OCI-LY3 (cell line): ENCODE data around the gene HMX3.

Experiments used
- H2AFZ ChIP-seq: fragments of 200-600, 300-600 bp; shearing (Covaris generic); 2 replicates; pipeline ENCODE4 v1.6.0; 2014; ENCODE audit warnings: antibody characterized with exemption, low read depth, low read length
- H3K27ac ChIP-seq: fragments of 200-600, 300-600 bp; sonication (generic); 2 replicates; pipeline ENCODE4 v1.5.1; 2014; ENCODE audit warnings: mild to moderate bottlenecking, low read length, moderate library complexity, mixed read lengths
- H3K27me3 ChIP-seq: fragments of 200-600, 300-600 bp; sonication (generic); 2 replicates; pipeline ENCODE4 v1.6.1; 2014; ENCODE audit warnings: low read depth, low read length, mixed read lengths
- H3K36me3 ChIP-seq: fragments of 200-600, 300-600 bp; sonication (generic); replicated peaks from 2 replicates; pipeline ENCODE3; 2014; ENCODE audit warnings: low read depth, low read length, mixed read lengths
- H3K4me1 ChIP-seq: fragments of 300-600, 200-600 bp; sonication (generic); 2 replicates; pipeline ENCODE4 v1.6.1; 2014; ENCODE audit warnings: low read length, mixed read lengths
- H3K4me2 ChIP-seq: fragments of 200-600, 300-600 bp; sonication (generic); 2 replicates; pipeline ENCODE4 v1.6.1; 2014; ENCODE audit warnings: low read length, mixed read lengths
- H3K4me3 ChIP-seq: fragments of 300-600, 200-600 bp; sonication (generic); 2 replicates; pipeline ENCODE4 v1.5.1; 2014; ENCODE audit warnings: antibody characterized with exemption, mild to moderate bottlenecking, low read length, moderate library complexity
- H3K79me2 ChIP-seq: fragments of 300-600, 200-600 bp; shearing (Covaris generic); 2 replicates; pipeline ENCODE4 v1.6.1; 2014; ENCODE audit warnings: mild to moderate bottlenecking, low read length, mixed read lengths
- H3K9ac ChIP-seq: fragments of 300-600, 200-600 bp; shearing (Covaris generic); 2 replicates; pipeline ENCODE4 v1.6.0; 2014; ENCODE audit warnings: mild to moderate bottlenecking, low read length, moderate library complexity
- H3K9me3 ChIP-seq: fragments of 200-600, 300-600 bp; shearing (Covaris generic); 2 replicates; pipeline ENCODE4 v1.6.1; 2014; ENCODE audit warnings: low read length, mixed read lengths; ENCODE audit not compliant: insufficient read depth
- H4K20me1 ChIP-seq: fragments of 200-600, 300-600 bp; sonication (generic); 2 replicates; pipeline ENCODE4 v1.6.1; 2016; ENCODE audit warnings: low read length, mixed read lengths; ENCODE audit not compliant: insufficient read depth
- CTCF ChIP-seq: fragments of 200-600, 300-600 bp; sonication (generic); IDR thresholded peaks from 2 replicates; pipeline ENCODE4 v1.5.1; 2014; ENCODE audit warnings: antibody characterized with exemption, low read length, low read depth
- EZH2phosphoT487 ChIP-seq: fragments of 200-600 bp; shearing (Covaris generic); IDR thresholded peaks from 2 replicates; pipeline ENCODE4 v1.6.1; 2018; ENCODE audit warnings: antibody characterized with exemption, mixed run types, low read depth

The HMX3 gene

GRCh38 chr10:123129618-123130271 is 6.0 kb upstream of the HMX3 start:
- no peak overlapping the region for H3K4me2 ChIP-seq
- no peak overlapping the region for H3K4me3 ChIP-seq
- peaks cover 12% of the 10 kb centered on the region; the same call in 1 of the 2 replicates for H3K27me3 ChIP-seq
- H3K27ac ChIP-seq, result no peak overlapping the region
- H4K20me1 ChIP-seq, result no peaks in the 10 kb centered on the region
- H3K79me2 ChIP-seq, result no peaks in the 10 kb centered on the region
- H3K4me1 ChIP-seq, result no peaks in the 10 kb centered on the region
- H2AFZ ChIP-seq, result no peak overlapping the region
- no peak overlapping the region for H3K9ac ChIP-seq
- no peak for TF ChIP-seq EZH2phosphoT487
- no peak for TF ChIP-seq CTCF
- H3K36me3 ChIP-seq, result no peaks in the 10 kb centered on the region
- no peaks in the 10 kb centered on the region for H3K9me3 ChIP-seq

GRCh38 chr10:123132576-123133477 is 2.9 kb upstream of the HMX3 start:
- H2AFZ ChIP-seq, result peak overlapping the region; percentile 94

GRCh38 chr10:123133541-123134342 is 2.0 kb upstream of the HMX3 start:
- no peak overlapping the region for H3K27ac ChIP-seq
- no peaks in the 10 kb centered on the region for H3K36me3 ChIP-seq
- H4K20me1 ChIP-seq, result no peaks in the 10 kb centered on the region
- TF ChIP-seq EZH2phosphoT487 (no peak), CTCF (no peak)
- peaks cover 4% of the 10 kb centered on the region; the same call in 1 of the 2 replicates for H3K27me3 ChIP-seq
- peak overlapping the region; percentile 90 for H3K4me2 ChIP-seq
- peak overlapping the region; percentile 35; the same call in 1 of the 2 replicates for H3K9ac ChIP-seq
- H3K4me3 ChIP-seq, result peak overlapping the region; percentile 82
- H2AFZ ChIP-seq, result 0 out of 2 replicates have a peak overlapping the region, but pooled peaks have one; percentile 94
- H3K9me3 ChIP-seq, result no peaks in the 10 kb centered on the region
- no peaks in the 10 kb centered on the region for H3K4me1 ChIP-seq
- no peaks in the 10 kb centered on the region for H3K79me2 ChIP-seq

More at GRCh38 chr10:123132576-123133477, 2.9 kb upstream of the HMX3 start:
- H3K4me1 ChIP-seq, result no peaks in the 10 kb centered on the region
- H3K4me3 ChIP-seq, result peak overlapping the region; percentile 82
- H3K9ac ChIP-seq, result peak overlapping the region; percentile 62
- TF ChIP-seq EZH2phosphoT487 (no peak), CTCF (peak; percentile 75)
- H3K79me2 ChIP-seq, result no peaks in the 10 kb centered on the region
- H3K27me3 ChIP-seq, result peaks cover 12% of the 10 kb centered on the region; the same call in 1 of the 2 replicates
- peak overlapping the region; percentile 90 for H3K4me2 ChIP-seq
- no peaks in the 10 kb centered on the region for H3K36me3 ChIP-seq
- H4K20me1 ChIP-seq, result no peaks in the 10 kb centered on the region
- H3K9me3 ChIP-seq, result no peaks in the 10 kb centered on the region
- H3K27ac ChIP-seq, result no peak overlapping the region
